HepG2 (cell line): ENCODE data around the gene KHK. TPM values are rescaled to one million over a fixed set of nuclear protein-coding genes. Genes with fewer than 3 reads are reported as not detected.

Source experiments
- ATAC-seq: fragments of 200-7000 bp; cut with Tn5 transposase; 3 replicates; pipeline ENCODE4 v1.9.1; 2020; ENCODE audit warnings: mild to moderate bottlenecking, moderate library complexity
- BruUV-seq: library from RNA; stranded (reverse); fragments of 400-500 nt; replicated peaks from 2 replicates; lab custom pipeline; 2021; lab: Mats Ljungman, UMichigan
- CTCF ChIA-PET: fragments of 300-600 bp; formaldehyde crosslinking; extraction: SDS; loops from one replicate; lab custom pipeline; 2021; ENCODE audit warnings: low total read pairs, inconsistent platforms, low intra/inter-chr PET ratio; lab: Yijun Ruan, JAX
- POLR2A ChIA-PET: fragments of 350-600 bp; sonication (Branson Sonifier 250); formaldehyde crosslinking; loops from one replicate; lab custom pipeline; 2020; ENCODE audit warnings: antibody characterized with exemption, inconsistent platforms; lab: Yijun Ruan, JAX
- DNase-seq: peaks from one replicate; pipeline ENCODE4 v3.0.0-alpha.2; 2015; ENCODE audit warnings: low spot score
- FAIRE-seq: peaks from 3 replicates; lab custom pipeline; 2011; peaks lifted over from hg19 to GRCh38; lab: Jason Lieb, UNC
- H2AFZ ChIP-seq: one replicate; pipeline ENCODE4 v1.6.1; 2011; ENCODE audit warnings: low read length, inconsistent platforms
- H3K27ac ChIP-seq: fragments of 300-600 bp; 3 replicates; pipeline ENCODE4 v1.8.0; 2011; ENCODE audit warnings: mixed run types, mild to moderate bottlenecking, mixed read lengths, low read length, inconsistent platforms; ENCODE audit not compliant: insufficient read depth; ENCODE audit errors: extremely low read length
- H3K27me3 ChIP-seq, 2 experiments: fragments of 200-600 bp in 1 of 2; 2 replicates in 1 of 2; 3 replicates in 1 of 2; pipeline versions ENCODE4 v1.6.0 to v1.8.0; 2011; ENCODE audit warnings: low read length in 2 of 2, mild to moderate bottlenecking in 2 of 2, moderate library complexity in 2 of 2, inconsistent platforms in 1 of 2; ENCODE audit not compliant: insufficient read depth in 2 of 2, control insufficient read depth in 1 of 2
- H3K36me3 ChIP-seq, 2 experiments: fragments of 200-600 bp in 1 of 2; replicated peaks in 1 of 2; 2 replicates in 1 of 2; 3 replicates in 1 of 2; pipeline versions ENCODE4 v1.5.1 to v1.8.0; 2011; ENCODE audit warnings: low read length in 2 of 2, inconsistent platforms in 1 of 2; ENCODE audit not compliant: insufficient read depth in 2 of 2, control insufficient read depth in 1 of 2
- H3K4me1 ChIP-seq: 2 replicates; pipeline ENCODE4 v1.5.1; 2012; ENCODE audit warnings: low read length, inconsistent platforms; ENCODE audit not compliant: insufficient read depth
- H3K4me2 ChIP-seq: 2 replicates; pipeline ENCODE4 v1.6.0; 2011; ENCODE audit warnings: low read depth, low read length, inconsistent platforms
- H3K4me3 ChIP-seq, 3 experiments: fragments of 200-600 bp in 1 of 3; sonication (generic), shearing (Covaris generic) in 1 of 3; replicated peaks in 1 of 3; 2 replicates each; pipeline ENCODE4 v1.5.1; 2011 to 2016; ENCODE audit warnings: low read length in 3 of 3, inconsistent platforms in 2 of 3, low read depth in 2 of 3, mild to moderate bottlenecking in 2 of 3, control low read depth in 1 of 3, mixed read lengths in 1 of 3; ENCODE audit not compliant: insufficient read depth in 1 of 3
- H3K79me2 ChIP-seq: one replicate; pipeline ENCODE4 v1.6.1; 2011; ENCODE audit warnings: low read length, inconsistent platforms; ENCODE audit not compliant: insufficient read depth
- H3K9ac ChIP-seq: 2 replicates; pipeline ENCODE4 v1.6.0; 2011; ENCODE audit warnings: mild to moderate bottlenecking, low read depth, low read length, inconsistent platforms; ENCODE audit not compliant: insufficient read depth
- H3K9me3 ChIP-seq: 2 replicates; pipeline ENCODE4 v1.5.1; 2012; ENCODE audit warnings: mild to moderate bottlenecking, low read length
- H4K20me1 ChIP-seq: 2 replicates; pipeline ENCODE4 v1.6.0; 2011; ENCODE audit warnings: inconsistent platforms, mild to moderate bottlenecking, low read length, moderate library complexity; ENCODE audit not compliant: insufficient read depth
- KDM2A ChIP-seq: sonication (generic); formaldehyde crosslinking; IDR thresholded peaks from 2 replicates; pipeline ENCODE4 v1.4.0; 2020; ENCODE audit warnings: low read depth, missing genetic modification reagents, borderline replicate concordance
- KLF15 ChIP-seq: sonication (generic); formaldehyde crosslinking; IDR thresholded peaks from 2 replicates; pipeline ENCODE4 v1.8.1; 2023; ENCODE audit warnings: borderline replicate concordance, mild to moderate bottlenecking, inconsistent platforms, missing genetic modification reagents, mixed read lengths
- ZFP36 ChIP-seq: fragments of 150-350 bp; IDR thresholded peaks from 2 replicates; pipeline ENCODE4 v1.6.1; 2018; ENCODE audit warnings: borderline replicate concordance, low read length, low read depth; ENCODE audit not compliant: partially characterized antibody
- ZFP41 ChIP-seq: sonication (generic); formaldehyde crosslinking; IDR thresholded peaks from 2 replicates; pipeline ENCODE4 v1.4.0; 2020; ENCODE audit warnings: mild to moderate bottlenecking, missing genetic modification reagents, borderline replicate concordance
- WGBS: methylation state at CpG from one replicate; pipeline ENCODE4 v1.1.6; 2017; ENCODE audit warnings: low lambda C conversion rate; 5-methylcytosine and 5-hydroxymethylcytosine counted together
- in situ Hi-C: cut with HindIII; loops from 2 replicates; pipeline ENCODE4 v1.10.0; 2017; ENCODE audit warnings: low pct_unique_long_range_greater_than_20kb; ENCODE audit not compliant: extremely low pct_ligation_motif_present
- intact Hi-C: fragments of 100-400 bp; cut with micrococcal nuclease; formaldehyde crosslinking; loops from one replicate; pipeline ENCODE4 v1.10.0; 2022; ENCODE audit not compliant: unreplicated experiment
- polyA plus RNA-seq, 8 experiments: library from polyadenylated mRNA; depleted of rRNA in 3 of 8; stranded (reverse) in 7 of 8; unstranded in 1 of 8; fragments of >200 nt; fragmentation: Illumina TruSeq in 4 of 8; extraction: Trizol in 4 of 8; gene quantifications; 2 replicates each; pipeline versions ENCODE4 v1.2.1 to v1.2.3, GENCODE V29; 2011 to 2016; ENCODE audit warnings: low read depth in 4 of 8, missing spikeins in 1 of 8, mixed read lengths in 1 of 8; ENCODE audit not compliant: insufficient read depth in 1 of 8
- total RNA-seq, 5 experiments: library from RNA; depleted of rRNA; stranded (reverse); fragments of >200 nt; fragmentation: Illumina TruSeq; extraction: Trizol; gene quantifications; 2 replicates each; pipeline ENCODE4 v1.2.3, GENCODE V29; 2016; ENCODE audit warnings: low read depth in 1 of 5
- TF ChIP-seq, protein P1 (sequence below): sonication (generic); formaldehyde crosslinking; IDR thresholded peaks from 2 replicates; pipeline ENCODE4 v1.8.1; 2023; ENCODE audit warnings: mild to moderate bottlenecking, missing genetic modification reagents, borderline replicate concordance

KHK gene
- total and polyA plus RNA-seq, 2 of the 13 experiments (the other 11 are each of a cell fraction or from before 2014, with no cell fraction given): 40.9 to 99.2 TPM

- no peak for TF ChIP-seq KLF15
- no peak for TF ChIP-seq KDM2A (CRISPR knock-in tag)
- TF ChIP-seq, protein P1, sequence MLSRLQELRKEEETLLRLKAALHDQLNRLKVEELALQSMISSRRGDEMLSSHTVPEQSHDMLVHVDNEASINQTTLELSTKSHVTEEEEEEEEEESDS: no peak
Measured at GRCh38 chr2:27076323-27076722, 10.2 kb upstream of the KHK start (continued).

DNA sequence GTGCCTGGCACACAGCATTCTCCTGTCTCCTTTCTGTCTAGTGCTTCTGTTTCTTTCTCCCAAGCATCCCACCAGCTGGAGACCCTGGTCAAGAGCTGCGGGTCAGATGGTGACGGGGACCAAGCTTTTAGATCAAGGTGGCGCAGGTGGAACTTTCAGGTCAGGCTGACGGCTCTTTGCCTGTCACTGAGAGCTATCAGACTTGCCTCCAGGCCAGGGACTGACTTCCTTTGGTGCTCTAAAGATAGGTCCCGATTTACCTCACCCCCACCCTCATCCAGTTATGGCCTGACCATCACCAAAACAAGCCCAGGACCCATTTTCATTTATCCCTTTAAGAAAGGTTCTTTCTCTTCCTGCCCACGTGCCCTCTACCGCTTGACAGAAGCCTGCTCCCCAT is 9.3 kb upstream of the KHK start:
- in situ Hi-C loops: no loop called here
- WGBS: 67% methylated on average over 7 of the region's 7 CpGs

More for the DNA sequence above, 9.3 kb upstream of the KHK start:
- Histone ChIP-seq H3K4me1 (peaks cover 94% of the 10 kb centered on the region), H2AFZ (no peak overlapping the region)
- ChIA-PET POLR2A (interaction anchor here (0.9 to 1.5 kb wide), 3 partner anchors 10 to 42 kb away, joined by 3 to 5 read pairs (median 3); no protein-coding TSS in a partner anchor), CTCF (no interaction called here)
- intact Hi-C loops: no loop called here
- TF ChIP-seq ZFP36: no peak
- TF ChIP-seq ZFP41 (CRISPR knock-in tag): 0 out of 2 replicates have a peak, but pooled peaks have one; percentile 14
- TF ChIP-seq, all 625 proteins: peak for 1
- no peaks in the 10 kb centered on the region for H3K79me2 ChIP-seq
- FAIRE-seq (no peak), DNase-seq (no peak), ATAC-seq (no peak)
- no peaks in the 10 kb centered on the region for H3K9me3 ChIP-seq
- peaks cover 0 to 16% of the 10 kb centered on the region in 2 experiments; a peak in 2 of 5 replicates for H3K27me3 ChIP-seq
- no peaks in the 10 kb centered on the region for H4K20me1 ChIP-seq
- no peaks in the 10 kb centered on the region for H3K36me3 ChIP-seq
- H3K4me3 ChIP-seq: no peak overlapping the region
- H3K9ac ChIP-seq: no peak overlapping the region
- H3K27ac ChIP-seq: no peak overlapping the region
- H3K4me2 ChIP-seq: no peak overlapping the region
- BruUV-seq: no TSS peak
